HCT116 (cell line): ENCODE data around the gene SPAM1.

ENCODE experiments used
- EZH2 ChIP-seq: fragments of 200-600 bp; sonication (generic); IDR thresholded peaks from 2 replicates; pipeline ENCODE4 v1.6.1; 2017; ENCODE audit warnings: antibody characterized with exemption, mixed run types
- EZH2phosphoT487 ChIP-seq: fragments of 200-600 bp; IDR thresholded peaks from 2 replicates; pipeline ENCODE4 v1.6.1; 2018; ENCODE audit warnings: antibody characterized with exemption, borderline replicate concordance
- TF ChIP-seq, protein P1 (sequence below), 3 experiments: fragments of 200-600 bp in 1 of 3; sonication (generic) in 1 of 3; IDR thresholded peaks in 2 of 3; conservative IDR thresholded peaks in 1 of 3; 2 replicates each; pipeline ENCODE4 v1.5.1; 2012 to 2017; ENCODE audit warnings: low read depth in 2 of 3, low read length in 2 of 3, antibody characterized with exemption in 1 of 3, borderline replicate concordance in 1 of 3, control low read depth in 1 of 3, mild to moderate bottlenecking in 1 of 3, mixed read lengths in 1 of 3, mixed run types in 1 of 3, moderate library complexity in 1 of 3; ENCODE audit not compliant: insufficient read depth in 1 of 3
- TF ChIP-seq, protein P2 (sequence below): IDR thresholded peaks from 2 replicates; pipeline ENCODE4 v1.6.1; 2012

DNA sequence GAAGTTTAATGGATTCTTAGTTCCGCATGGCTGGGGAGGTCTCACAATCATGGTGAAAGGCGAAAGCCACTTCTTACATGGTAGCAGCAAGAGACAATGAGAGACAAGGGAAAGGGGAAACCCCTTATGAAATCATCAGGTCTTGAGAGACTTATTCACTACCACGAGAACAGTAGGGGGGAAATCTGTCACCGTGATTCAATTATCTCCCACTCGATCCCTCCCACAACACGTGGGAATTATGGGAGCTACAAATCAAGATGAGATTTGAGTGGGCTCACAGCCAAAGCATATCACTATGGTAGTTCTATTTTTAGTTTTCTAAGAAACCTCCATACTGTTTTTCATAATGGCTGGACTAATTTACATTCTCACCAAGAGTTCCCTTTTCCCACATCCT, 36.7 kb downstream of the SPAM1 start:
- no peak for TF ChIP-seq EZH2phosphoT487
- TF ChIP-seq, protein P1, sequence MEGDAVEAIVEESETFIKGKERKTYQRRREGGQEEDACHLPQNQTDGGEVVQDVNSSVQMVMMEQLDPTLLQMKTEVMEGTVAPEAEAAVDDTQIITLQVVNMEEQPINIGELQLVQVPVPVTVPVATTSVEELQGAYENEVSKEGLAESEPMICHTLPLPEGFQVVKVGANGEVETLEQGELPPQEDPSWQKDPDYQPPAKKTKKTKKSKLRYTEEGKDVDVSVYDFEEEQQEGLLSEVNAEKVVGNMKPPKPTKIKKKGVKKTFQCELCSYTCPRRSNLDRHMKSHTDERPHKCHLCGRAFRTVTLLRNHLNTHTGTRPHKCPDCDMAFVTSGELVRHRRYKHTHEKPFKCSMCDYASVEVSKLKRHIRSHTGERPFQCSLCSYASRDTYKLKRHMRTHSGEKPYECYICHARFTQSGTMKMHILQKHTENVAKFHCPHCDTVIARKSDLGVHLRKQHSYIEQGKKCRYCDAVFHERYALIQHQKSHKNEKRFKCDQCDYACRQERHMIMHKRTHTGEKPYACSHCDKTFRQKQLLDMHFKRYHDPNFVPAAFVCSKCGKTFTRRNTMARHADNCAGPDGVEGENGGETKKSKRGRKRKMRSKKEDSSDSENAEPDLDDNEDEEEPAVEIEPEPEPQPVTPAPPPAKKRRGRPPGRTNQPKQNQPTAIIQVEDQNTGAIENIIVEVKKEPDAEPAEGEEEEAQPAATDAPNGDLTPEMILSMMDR (IDR thresholded peaks at IDR 0.05 in 2 of 3, conservative IDR thresholded peaks at IDR 0.05 in 1 of 3; ENCODE audit: borderline replicate concordance in 1 of 3, insufficient read depth in 1 of 3, low read depth in 2 of 3, low read length in 2 of 3) = no peak
- TF ChIP-seq, protein P2, sequence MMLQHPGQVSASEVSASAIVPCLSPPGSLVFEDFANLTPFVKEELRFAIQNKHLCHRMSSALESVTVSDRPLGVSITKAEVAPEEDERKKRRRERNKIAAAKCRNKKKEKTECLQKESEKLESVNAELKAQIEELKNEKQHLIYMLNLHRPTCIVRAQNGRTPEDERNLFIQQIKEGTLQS = no peak
- no peak for TF ChIP-seq EZH2
